ENCODE data around the gene KRTAP16-1.

GRCh38 chr17:41326173-41327145, 17.4 kb upstream of the KRTAP16-1 start:
- TF ChIP-seq POLR2A (IDR thresholded peaks at IDR 0.05; ENCODE audit: low read depth, low read length) (no peak), SMC3 (IDR thresholded peaks at IDR 0.05; ENCODE audit: low read depth, low read length) (no peak), CTCF (conservative IDR thresholded peaks at IDR 0.05; ENCODE audit: low read depth, low read length) (no peak)

Data from IMR-90 (cell line).